ENCODE measurements around the gene PRR5L.

The PRR5L gene

DNA sequence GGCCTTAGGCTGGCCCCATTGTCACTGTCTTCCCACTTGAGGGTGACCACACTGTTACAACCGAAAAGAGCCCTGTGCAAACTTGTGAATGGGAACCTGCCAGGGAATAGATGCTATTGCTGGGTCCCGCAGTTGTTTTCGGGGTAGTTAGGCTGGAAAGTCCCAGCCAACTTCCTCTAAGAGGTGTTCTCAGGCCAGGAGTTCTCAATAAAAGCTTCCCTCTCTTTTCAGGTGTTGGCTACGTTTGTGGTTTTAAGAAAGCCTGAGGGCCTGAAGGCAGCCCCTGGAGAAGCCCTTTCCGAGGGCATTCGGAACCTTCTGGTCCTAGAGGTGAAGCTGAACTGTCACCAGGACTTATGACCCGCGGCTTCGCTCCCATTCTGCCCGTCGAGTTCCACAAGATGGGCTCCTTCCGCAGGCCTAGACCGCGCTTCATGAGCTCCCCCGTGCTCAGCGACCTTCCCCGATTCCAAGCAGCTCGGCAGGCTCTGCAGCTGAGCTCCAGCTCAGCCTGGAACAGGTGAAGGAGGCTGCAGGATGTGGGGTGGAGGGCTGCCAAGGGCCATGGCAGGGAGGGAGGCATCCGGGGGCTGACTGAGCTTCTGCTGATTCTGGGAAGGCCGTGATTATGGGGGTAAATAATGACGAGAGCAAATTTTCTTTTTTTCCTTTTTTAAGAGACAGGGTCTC is 104.8 kb downstream of the PRR5L start:
- DNase-seq (ENCODE audit: low read depth, low spot score): no peak

DNA sequence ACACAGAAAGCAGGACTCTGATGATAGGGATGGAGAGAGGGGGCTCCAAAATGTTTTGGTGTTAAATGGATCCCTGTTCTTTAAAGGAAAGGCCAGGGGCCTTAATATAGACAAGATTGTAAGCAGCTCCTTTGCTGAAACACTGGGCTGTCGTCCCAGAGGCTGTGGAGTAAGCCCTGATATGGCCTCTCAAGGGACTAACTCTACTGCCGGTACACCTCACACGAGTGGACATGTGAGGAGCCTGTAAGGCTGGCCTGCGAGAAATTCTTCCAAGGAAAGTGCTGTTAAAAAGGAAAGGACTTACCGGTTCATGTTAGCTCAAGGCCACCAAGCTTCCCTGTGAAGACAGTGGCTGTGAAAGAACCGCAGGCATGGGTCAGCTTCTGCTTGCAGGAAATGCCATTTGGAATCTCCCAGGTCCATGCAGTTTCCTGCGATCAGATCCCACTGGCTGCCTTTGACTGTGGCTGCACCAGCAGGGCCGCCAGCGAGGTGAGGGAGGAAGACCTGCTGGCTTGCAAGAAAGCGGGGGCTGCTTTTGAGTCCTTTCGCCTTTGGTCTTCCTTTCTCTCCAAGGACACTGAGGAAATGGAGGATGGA is 106.6 kb downstream of the PRR5L start:
- DNase-seq (ENCODE audit: low read depth, low spot score): no peak

DNA sequence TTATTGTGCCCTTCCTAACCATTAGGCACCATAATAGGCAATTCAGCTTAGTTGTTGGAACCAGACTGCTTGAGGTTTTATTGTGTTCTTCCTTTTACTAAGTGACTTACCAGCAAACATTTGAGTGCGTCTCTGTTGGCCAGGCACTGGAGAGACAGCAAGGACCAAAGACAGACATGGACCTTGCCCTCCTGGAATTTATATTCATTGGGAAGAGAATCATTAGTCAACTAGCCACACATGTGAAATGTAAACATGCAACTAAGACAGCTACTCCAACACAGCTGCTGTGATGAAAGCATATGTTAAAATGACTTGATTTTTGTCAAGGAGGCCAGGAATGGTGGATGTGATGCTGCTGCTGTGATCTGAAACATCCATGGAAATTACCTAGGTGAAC is 107.6 kb downstream of the PRR5L start:
- DNase-seq (ENCODE audit: low read depth, low spot score): no peak

DNA sequence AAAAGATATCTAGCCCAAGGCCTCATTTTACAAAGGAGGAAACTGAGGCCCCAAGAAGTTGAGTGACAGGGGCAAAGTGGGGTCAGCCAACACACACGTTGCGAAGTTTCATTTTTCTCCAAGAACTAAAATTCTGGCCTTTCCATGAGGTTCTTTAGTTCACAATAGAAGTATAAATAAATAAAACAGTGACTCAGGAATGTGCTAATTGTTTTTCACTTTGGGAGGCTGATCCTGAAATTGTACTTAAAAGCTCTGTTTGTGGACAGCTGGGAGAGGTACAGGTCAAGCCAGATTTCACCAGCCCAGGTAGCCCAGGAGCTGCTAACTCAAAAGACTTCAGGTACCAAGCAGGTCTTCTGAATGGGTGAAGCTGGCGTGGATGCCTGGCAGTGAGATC is 108.7 kb downstream of the PRR5L start:
- no peak for DNase-seq (ENCODE audit: low read depth, low spot score)

DNA sequence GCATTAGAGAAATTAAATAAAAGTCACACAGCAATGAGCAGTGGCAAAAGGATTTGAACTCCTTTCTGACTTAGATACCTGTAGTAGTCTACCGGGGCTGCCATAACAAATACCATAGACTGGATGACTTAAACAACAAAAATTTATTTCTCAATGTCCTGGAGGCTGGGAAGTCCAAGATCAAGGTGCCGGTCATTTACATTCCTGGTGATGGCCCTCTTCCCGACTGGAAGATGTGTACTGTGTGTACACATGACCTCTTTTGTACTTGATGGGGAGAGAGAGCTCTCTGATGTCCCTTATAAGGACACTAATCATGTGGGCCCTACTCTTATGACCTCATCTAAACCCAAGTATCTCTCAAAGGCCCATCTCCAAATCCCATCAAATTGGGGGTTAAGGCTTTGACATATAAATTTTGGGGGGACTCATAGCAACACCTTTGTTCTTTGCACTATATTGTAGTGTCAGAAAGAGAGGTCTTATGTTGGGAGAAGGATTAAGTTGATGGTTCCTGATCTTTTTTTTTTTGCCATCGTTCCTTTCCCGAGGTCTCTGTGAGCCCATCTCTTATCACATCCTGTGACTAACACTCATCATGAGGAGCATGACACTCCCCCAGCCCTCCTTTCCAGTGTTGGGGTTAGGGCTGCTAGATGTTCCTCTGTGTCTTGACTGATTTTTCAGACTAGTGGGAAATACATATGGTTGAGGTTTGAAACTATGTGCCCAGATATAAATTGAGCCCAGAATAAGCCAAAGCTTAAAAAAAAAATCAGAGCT is 109.7 kb downstream of the PRR5L start:
- no peak for DNase-seq (ENCODE audit: low read depth, low spot score)

DNA sequence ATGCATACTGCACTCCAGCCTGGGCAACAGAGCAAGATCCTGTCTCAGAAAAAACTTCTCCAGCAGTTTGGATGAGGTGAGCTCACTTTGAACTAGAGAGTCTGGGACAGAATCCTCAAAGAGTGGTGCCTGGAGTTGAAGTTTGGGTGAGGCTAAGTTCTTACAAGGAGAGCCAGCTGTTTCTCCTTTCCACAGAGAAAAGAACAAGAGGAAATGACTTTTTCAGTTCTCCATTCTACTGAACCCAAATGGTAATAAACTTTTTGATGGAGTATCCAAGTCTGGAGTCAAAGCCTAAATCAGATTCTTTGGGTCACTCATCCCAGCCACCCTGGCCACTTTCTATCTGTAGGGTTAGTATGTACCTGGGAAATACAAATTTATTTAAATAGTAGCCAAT is 111.3 kb downstream of the PRR5L start:
- DNase-seq (ENCODE audit: low read depth, low spot score): no peak

DNA sequence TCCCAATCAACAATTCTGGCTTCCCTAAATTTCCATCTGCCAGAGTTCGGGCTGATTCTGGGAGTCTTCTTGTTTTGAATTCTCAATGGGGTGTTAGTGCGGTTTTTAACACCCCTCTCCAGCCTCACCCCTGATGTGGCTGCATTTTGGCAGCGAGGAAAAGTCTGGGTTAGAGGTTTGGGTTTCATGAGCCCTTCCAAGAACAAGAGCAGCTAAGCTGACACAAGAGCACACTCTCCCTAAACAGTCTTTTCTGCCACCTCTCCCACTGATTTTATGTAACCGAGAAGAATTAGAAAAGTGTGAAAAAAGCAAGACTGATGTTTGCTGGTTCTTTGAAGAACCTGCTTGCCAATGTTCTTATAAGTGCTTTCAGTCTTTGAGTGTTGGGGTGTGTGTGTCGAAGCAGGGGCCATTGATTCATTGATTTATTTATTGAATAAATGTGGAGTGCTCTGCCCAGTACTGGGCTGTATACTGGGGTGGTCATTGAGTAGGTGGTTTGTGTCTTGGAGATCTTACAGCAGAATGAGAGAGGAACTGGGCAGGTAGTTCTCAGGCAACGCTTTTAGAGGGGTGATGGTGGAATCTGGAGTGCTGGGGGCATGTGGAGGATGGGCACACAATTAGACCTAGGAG is 112.5 kb downstream of the PRR5L start:
- DNase-seq (ENCODE audit: low read depth, low spot score): no peak

DNA sequence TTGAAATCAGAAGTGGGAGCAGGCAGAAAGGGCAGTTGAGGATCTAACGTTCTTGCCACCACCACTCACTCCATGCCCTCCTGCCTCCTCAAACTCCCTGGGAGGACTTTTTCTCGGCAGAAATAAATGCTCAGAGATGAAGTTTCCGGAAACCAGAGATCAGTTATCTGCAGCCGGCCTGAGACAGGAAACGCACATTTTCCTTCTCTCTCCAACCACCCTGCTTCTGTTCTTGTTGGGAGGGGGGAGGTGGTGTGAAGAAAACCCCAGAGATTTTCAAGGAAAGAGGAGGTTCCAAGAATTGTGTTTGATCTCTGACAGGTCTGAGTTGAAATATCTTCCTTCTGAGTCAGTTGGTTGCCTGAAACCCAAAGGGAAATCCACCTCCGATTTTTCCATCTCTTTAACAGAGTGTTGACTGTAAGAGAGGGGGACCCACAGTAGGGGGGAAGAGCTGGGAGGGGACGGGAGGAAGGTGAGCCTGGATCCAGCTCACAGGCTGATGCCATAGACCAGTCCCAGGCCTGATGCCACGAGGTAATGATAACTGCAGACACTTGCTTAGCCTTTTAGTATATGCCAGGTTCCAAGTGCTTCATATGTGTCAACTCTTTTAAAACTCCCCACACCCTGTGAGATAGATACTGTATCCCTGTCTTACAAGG is 113.2 kb downstream of the PRR5L start:
- DNase-seq (ENCODE audit: low read depth, low spot score): no peak

DNA sequence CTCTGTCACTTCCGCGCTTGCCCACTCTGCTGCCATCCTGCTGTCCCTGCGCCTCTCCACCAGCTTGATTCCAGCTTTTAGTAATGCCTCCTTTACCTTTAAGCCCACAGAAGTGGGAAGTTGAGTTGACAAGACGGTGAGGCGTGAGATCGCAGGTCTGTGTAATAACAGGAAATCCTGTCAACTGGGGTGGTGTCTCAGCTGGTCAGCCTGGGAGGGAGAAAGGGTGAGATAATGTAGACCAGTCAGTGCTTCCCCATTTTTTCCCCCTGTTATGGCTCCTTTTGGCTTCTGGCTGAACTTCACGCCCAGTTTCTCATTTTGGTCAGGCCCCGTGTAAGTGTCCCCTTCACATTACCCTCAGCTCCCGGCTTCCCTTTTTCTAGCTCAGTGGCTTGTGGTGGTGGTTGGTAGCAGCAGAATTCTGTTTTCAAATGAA is 115.1 kb downstream of the PRR5L start:
- DNase-seq (ENCODE audit: low read depth, low spot score): no peak

DNA sequence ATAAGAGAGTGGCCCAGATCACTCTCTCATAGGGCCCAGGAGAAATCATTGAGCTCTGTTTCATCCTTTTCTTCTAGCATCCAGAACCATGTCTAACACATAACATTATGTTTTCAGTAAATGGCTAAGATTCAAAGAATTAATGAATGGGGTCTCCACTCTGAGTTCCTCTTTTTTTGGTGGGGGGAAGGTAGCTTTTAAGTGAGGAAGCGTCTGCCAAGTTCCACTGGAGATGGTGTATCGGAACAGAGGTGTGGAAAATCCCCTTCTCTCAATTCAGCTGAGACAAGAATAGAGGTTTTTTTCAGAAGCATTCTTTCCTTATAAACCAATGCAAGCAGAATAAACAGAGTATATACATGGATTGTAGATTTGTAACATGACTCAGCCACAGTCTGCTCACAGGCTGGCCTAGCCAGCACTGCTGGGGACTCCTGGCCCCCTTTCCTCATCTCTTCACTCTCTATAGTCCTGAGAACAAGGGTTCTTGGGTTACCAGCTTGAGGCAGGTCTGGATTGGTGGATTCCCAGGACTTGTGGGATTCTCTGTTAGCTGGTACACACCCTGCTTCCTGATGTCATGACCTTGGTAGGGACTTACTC is 116.8 kb downstream of the PRR5L start:
- DNase-seq (ENCODE audit: low read depth, low spot score): no peak

DNA sequence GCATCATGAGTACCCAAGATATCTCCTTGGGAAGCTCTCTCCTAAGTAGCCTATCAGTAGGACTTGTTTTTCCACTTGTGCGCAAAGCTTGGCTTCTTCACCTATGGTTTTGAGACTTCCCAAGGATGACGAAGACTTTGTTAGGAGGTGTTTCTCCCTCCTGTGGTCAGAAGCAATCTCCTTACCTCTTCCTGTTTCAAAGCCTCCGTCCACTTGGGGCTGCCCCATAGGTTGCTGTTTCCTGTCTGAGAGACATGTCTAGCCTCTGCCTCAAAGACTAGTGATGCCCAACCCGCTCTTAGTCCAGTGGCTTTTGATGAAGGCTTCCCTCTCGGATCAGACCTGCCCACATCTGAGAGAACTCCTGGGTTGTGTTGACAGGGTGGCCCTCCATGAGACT is 121.1 kb downstream of the PRR5L start:
- DNase-seq (ENCODE audit: low read depth, low spot score): no peak

DNA sequence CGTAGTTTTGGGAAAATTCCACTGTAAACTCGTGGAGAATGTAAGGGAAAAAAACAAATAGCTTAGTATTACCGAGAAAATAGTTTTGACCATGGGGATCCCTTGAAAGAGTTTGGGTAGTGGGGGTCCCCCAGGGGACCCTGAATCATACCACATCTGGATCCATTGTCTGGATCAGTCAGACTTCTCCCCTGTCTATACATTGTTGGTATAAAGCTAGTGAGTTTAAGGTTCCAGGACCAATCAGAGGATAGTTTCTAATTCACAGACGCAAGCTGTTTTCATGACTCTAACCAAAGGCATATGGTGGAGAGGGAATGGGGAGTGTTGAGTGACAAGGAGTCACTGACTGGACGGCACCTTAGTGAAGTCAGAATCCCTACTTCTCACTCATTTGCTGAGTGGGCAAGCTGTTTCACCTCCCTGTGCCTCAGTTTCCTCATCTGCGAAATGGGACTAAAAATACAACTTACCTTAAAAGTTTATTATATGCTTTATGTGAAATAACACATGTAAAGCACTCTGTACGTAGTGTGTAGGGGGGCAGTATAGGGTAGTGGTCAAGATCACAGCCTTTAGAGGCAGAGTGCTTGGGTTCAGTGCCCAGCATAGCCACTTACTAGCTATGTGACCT is 123.8 kb downstream of the PRR5L start:
- no peak for DNase-seq (ENCODE audit: low read depth, low spot score)

DNA sequence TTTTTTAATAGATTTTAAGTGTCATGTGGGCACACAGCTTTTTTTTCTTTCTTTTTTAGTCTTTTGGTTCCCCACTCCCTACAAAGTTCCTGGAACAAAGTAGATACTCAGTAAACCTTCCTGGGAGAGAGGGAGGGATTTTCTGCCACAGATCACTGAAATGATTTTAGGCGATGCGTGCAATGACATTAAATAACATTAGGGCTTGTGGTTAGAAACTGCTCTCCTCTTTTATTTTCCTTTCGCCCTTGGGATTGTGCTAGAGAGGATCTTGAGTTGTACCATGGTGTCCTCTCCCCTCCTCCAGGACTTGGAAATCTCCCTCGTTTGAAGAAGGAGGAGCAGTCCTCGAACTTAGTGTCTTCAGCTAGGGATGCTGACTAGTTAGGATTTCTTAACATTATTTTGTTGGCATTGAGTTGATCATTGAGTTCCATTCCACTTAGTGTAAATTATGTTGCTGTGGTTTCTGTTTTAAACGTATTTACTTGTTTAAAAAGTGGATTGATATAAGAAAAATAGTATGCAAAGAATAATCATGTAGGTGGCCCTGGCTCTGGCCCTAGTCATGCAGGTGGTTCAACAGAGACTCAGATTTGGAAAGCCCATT is 125.6 kb downstream of the PRR5L start:
- no peak for DNase-seq (ENCODE audit: low read depth, low spot score)

DNA sequence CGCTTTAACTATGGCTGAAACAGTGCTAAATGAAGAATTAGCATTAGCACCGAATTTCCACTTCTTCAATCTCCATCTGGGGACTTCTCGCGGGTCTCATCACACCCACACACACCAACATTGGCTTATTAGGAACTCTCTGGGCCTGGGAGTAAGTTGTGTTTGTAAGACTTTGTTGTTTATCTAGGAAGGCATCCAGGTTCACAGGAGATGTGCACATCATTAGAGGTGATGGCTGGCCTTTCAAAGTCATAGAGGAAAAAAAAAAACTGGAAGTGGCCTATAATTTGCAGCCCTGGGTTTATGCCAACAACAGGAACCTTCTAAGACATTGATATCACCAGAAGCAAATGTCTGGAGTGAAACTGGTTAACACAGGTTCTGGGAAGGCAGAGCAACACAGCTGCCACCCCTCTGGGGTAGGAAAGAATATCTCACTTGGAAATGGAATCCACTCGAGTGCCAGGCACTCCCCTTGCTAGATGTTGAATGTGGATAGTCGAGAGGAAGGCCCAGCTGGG is 129.5 kb downstream of the PRR5L start:
- DNase-seq (ENCODE audit: low read depth, low spot score): no peak

DNA sequence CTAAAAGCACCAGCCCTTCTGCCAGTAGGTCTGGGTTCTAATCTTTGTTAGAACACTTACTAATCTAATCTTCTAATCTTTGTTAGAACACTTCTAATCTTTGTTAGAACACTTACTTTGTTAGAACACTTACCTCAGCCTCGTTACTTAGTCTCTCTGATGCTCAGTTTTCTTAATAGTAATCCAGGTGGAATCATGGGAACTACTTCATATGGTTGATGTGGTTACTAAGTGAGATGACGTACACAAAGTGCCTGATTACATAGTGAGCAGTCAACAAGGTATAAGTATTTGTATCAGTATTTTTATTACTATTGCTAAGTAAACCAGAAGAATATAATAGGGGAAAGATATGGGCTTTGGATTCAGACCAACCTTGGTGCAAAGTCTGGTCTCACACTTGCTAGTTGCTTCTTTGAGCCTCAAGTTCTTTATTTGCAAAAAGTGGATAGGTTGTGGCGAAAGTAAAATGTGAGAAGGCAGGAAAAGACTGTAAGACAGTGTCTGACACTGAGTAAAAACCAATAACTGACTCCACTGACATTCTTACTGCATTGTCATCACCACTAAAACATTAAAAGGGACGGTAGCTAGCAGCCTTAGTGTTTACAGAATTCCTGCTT is 130.2 kb downstream of the PRR5L start:
- DNase-seq (ENCODE audit: low read depth, low spot score): no peak

DNA sequence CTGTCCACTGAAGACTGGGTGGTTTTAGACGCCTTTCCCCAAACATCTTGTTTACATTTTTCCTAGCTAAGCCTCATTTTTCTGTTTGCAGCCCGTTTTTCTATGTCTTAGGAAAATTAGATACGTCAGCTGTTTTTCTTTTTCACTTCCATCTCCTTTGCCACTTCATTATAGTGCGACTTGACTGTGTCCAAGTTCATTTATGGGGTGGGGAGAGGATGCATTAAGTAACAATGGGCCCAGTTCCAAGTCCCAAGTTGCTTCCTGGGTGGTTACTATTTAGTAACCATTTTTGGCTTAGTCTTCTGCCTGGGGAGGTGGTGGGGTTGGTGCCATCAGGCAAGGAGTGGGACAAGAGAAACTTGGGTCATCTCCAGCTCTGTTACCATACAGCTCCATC is 131.0 kb downstream of the PRR5L start:
- no peak for DNase-seq (ENCODE audit: low read depth, low spot score)

DNA sequence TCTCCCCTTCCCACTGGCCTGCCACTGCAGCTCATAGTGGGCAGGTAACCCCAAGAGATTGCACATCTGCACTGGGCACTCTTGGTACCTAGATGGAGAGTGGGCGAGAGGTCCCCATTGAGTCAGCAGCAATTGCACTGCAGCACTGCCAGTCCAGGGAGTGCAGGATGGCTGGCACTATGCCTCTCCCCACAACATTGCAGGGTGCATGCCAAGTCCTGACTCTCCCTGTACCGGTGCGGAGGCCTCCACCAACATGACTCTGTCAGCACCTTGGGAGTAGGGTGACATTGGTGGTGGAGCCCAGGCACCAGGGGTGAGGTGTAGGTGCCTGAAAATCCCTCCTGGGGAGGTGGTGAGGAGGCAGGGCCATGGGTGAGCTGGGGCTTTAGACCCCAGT is 131.8 kb downstream of the PRR5L start:
- DNase-seq (ENCODE audit: low read depth, low spot score): no peak

DNA sequence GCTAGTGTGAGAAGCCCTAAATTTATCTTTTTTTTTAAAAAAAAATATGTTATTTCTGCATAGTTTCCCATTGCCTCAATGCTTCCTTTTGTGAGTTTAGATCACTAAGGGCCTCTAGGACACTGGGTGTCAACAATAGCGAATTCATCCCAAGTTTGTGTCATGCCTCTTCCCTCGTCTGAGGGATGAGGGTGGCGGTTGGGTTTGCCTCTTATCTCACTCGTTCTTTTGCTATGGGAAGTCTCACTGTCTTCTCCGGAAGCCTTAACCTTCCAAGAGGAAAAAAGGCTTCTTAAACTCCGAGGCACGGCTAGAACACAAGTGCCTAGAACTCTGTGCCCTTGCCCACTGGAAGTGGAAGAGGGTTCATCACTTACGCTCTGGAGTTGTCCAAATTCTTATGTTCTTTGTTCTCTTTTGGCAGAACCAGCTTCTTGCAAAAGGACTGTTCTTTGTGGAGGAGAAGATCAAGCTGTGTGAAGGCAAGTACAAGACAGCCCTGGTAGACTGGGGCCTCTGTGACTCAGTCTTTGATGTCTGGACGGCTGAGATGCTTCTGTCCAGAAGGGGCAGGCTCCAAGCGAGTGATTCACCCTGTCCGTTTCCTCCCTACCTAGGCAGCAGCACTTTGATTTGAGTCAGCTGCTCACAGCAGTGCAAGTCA is 135.5 kb downstream of the PRR5L start:
- peak; percentile 78 for DNase-seq (ENCODE audit: low read depth, low spot score)

DNA sequence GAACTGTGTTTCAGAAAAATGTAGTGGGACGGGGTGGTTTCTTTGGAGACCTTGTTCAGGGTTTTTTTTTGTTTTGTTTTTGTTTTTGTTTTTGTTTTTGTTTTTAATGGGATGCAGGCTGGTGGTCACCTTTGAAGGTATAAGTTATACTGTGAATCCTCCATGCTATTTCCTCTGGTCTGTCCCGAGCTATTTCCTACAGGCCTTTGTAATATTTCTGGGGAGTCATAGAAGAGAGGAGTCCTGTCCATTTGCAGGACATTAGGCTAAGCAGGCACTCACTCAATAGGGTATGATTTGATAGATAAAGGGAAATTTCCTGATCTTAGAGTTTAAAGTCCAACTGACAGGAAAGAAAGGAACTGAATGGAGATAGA is 136.0 kb downstream of the PRR5L start:
- no peak for DNase-seq (ENCODE audit: low read depth, low spot score)
